Stomach smooth muscle (tissue), 2 donors: Measurements from ENCODE around the gene TRIM26.
"Not testable (repeated sequence)": the region's sequence is repeated elsewhere in the genome, so short reads cannot be mapped to it uniquely, and the experiment has no call there.

ENCODE experiments used
- H3K27ac ChIP-seq: one replicate; pipeline ENCODE4 v1.7.0; 2013; ENCODE audit warnings: mild to moderate bottlenecking, low read length, inconsistent platforms
- H3K27me3 ChIP-seq, 2 donors: one replicate each; pipeline ENCODE4 v1.7.0; 2013; ENCODE audit warnings: low read length in 2 of 2; ENCODE audit not compliant: insufficient read depth in 2 of 2, control insufficient read depth in 1 of 2
- H3K36me3 ChIP-seq, 2 donors: one replicate each; pipeline ENCODE4 v1.7.0; 2013; ENCODE audit warnings: low read length in 2 of 2; ENCODE audit not compliant: control insufficient read depth in 2 of 2, insufficient read depth in 2 of 2
- H3K4me1 ChIP-seq: one replicate; pipeline ENCODE4 v1.7.0; 2013; ENCODE audit warnings: low read length; ENCODE audit not compliant: control insufficient read depth, insufficient read depth
- H3K4me3 ChIP-seq, 2 donors: one replicate each; pipeline ENCODE4 v1.7.0; 2013; ENCODE audit warnings: low read length in 2 of 2
- H3K9ac ChIP-seq, 2 donors: one replicate each; pipeline ENCODE4 v1.7.0; 2013; ENCODE audit warnings: low read length in 2 of 2, mild to moderate bottlenecking in 1 of 2
- H3K9me3 ChIP-seq, 2 donors: one replicate each; pipeline ENCODE4 v1.7.0; 2013; ENCODE audit warnings: low read length in 2 of 2; ENCODE audit not compliant: control insufficient read depth in 2 of 2
- donor health status: healthy.
- donor health status: Pancreatic carcinoma.

TRIM26 gene

GRCh38 chr6:30169658-30170614 is 43.3 kb downstream of the TRIM26 start:
- Histone ChIP-seq H3K4me1 (peaks cover 5% of the 10 kb centered on the region), H3K36me3 (no peaks in the 10 kb centered on the region), H3K9me3 (no peaks in the 10 kb centered on the region)

GRCh38 chr6:30168741-30169140 is 44.5 kb downstream of the TRIM26 start:
- Histone ChIP-seq H3K27ac (no peak overlapping the region), H3K9me3 (no peaks in the 10 kb centered on the region), H3K36me3 (no peaks in the 10 kb centered on the region), H3K9ac (no peak overlapping the region), H3K27me3 (peaks cover 32% of the 10 kb centered on the region in 2 donors), H3K4me1 (peaks cover 5% of the 10 kb centered on the region), H3K4me3 (no peak overlapping the region)

More at GRCh38 chr6:30169658-30170614, 43.3 kb downstream of the TRIM26 start:
- Histone ChIP-seq H3K27ac (no peak overlapping the region), H3K9ac (no peak overlapping the region), H3K4me3 (no peak overlapping the region), H3K27me3 (peaks cover 30 to 32% of the 10 kb centered on the region in 2 donors)

GRCh38 chr6:30167101-30167500 is 46.1 kb downstream of the TRIM26 start:
- H3K9me3 ChIP-seq: no peaks in the 10 kb centered on the region
- no peak overlapping the region for H3K4me3 ChIP-seq
- peaks cover 5% of the 10 kb centered on the region for H3K4me1 ChIP-seq
- H3K36me3 ChIP-seq: no peaks in the 10 kb centered on the region
- H3K9ac ChIP-seq: no peak overlapping the region
- H3K27me3 ChIP-seq: peaks cover 24 to 28% of the 10 kb centered on the region in 2 donors
- no peak overlapping the region for H3K27ac ChIP-seq

GRCh38 chr6:30165238-30165637 is 48.0 kb downstream of the TRIM26 start:
- not testable (repeated sequence) for H3K9ac ChIP-seq, H3K36me3 ChIP-seq, H3K9me3 ChIP-seq, H3K4me3 ChIP-seq, H3K27ac ChIP-seq, H3K4me1 ChIP-seq
- peaks cover 6 to 16% of the 10 kb centered on the region in 2 donors for H3K27me3 ChIP-seq

GRCh38 chr6:30164714-30165113 is 48.5 kb downstream of the TRIM26 start:
- Histone ChIP-seq H3K27ac (no peak overlapping the region), H3K4me3 (no peak overlapping the region), H3K27me3 (peaks cover 2 to 19% of the 10 kb centered on the region in 2 donors), H3K36me3 (no peaks in the 10 kb centered on the region), H3K9ac (no peak overlapping the region), H3K9me3 (no peaks in the 10 kb centered on the region), H3K4me1 (no peaks in the 10 kb centered on the region)

GRCh38 chr6:30163918-30164654 is 49.1 kb downstream of the TRIM26 start:
- no peaks in the 10 kb centered on the region for H3K36me3 ChIP-seq
- no peaks in the 10 kb centered on the region for H3K9me3 ChIP-seq
- no peaks in the 10 kb centered on the region for H3K4me1 ChIP-seq
- no peak overlapping the region for H3K9ac ChIP-seq
- H3K27me3 ChIP-seq: peaks cover 0 to 19% of the 10 kb centered on the region in 2 donors
- H3K27ac ChIP-seq: no peak overlapping the region
- no peak overlapping the region for H3K4me3 ChIP-seq

- Histone ChIP-seq H3K9ac (no peak within 1 kb of the TSS), H3K27me3 (peaks cover 0 to 17% of the 10 kb centered on the region in 2 donors), H3K27ac (no peak within 1 kb of the TSS), H3K9me3 (no peaks in the 10 kb centered on the region), H3K4me3 (no peak within 1 kb of the TSS), H3K4me1 (no peaks in the 10 kb centered on the region), H3K36me3 (no peaks in the 10 kb centered on the region)
Observed at GRCh38 chr6:30163090-30163917, 49.9 kb downstream of the TRIM26 start, which contains the start of gene TRIM15. Gene TRIM15, plus strand, starts transcription at chr6:30163546. Its CDS starts 139 bp downstream, at chr6:30163685.

- Histone ChIP-seq H3K36me3 (no peaks in the 10 kb centered on the region), H3K27me3 (peaks cover 0 to 14% of the 10 kb centered on the region in 2 donors), H3K9ac (no peak overlapping the region), H3K9me3 (no peaks in the 10 kb centered on the region), H3K4me3 (no peak overlapping the region), H3K4me1 (no peaks in the 10 kb centered on the region), H3K27ac (no peak overlapping the region)
Observed at GRCh38 chr6:30162265-30163089, 50.7 kb downstream of the TRIM26 start.

- Histone ChIP-seq H3K36me3 (no peaks in the 10 kb centered on the region), H3K27ac (no peak within 1 kb of the TSS), H3K4me3 (no peak within 1 kb of the TSS)
Observed at GRCh38 chr6:30160785-30161531, 52.2 kb downstream of the TRIM26 start, which contains the start of gene TRIM10. Gene TRIM10, minus strand, starts transcription at chr6:30161211. Its CDS starts 353 bp downstream, at chr6:30160858.

More at GRCh38 chr6:30160785-30161531, 52.2 kb downstream of the TRIM26 start, which contains the start of gene TRIM10:
- Histone ChIP-seq H3K9ac (no peak within 1 kb of the TSS), H3K4me1 (no peaks in the 10 kb centered on the region), H3K9me3 (no peaks in the 10 kb centered on the region), H3K27me3 (peaks cover 0 to 15% of the 10 kb centered on the region in 2 donors)
